ENCODE data around the gene GMDS.
"Not testable (repeated sequence)": the region's sequence is repeated elsewhere in the genome, so short reads cannot be mapped to it uniquely, and the experiment has no call there.

GMDS gene

GRCh38 chr6:1751063-1751462, 494.3 kb downstream of the GMDS start:
- not testable (repeated sequence) for DNase-seq; H3K27me3 ChIP-seq (replicated peaks; ENCODE audit: control insufficient read depth, insufficient read depth, low read length, poor library complexity, severe bottlenecking); H3K4me1 ChIP-seq (ENCODE audit: control insufficient read depth, insufficient read depth, low read length, poor library complexity, severe bottlenecking); H3K27ac ChIP-seq (ENCODE audit: insufficient read depth, low read length, poor library complexity, severe bottlenecking); H3K9me3 ChIP-seq (ENCODE audit: control insufficient read depth, low read length); H3K4me3 ChIP-seq (ENCODE audit: insufficient read depth, low read depth, low read length, poor library complexity, severe bottlenecking); H3K36me3 ChIP-seq (ENCODE audit: control insufficient read depth, insufficient read depth, low read length)

- DNase-seq = no peak
- Histone ChIP-seq H3K27ac (ENCODE audit: insufficient read depth, low read length, poor library complexity, severe bottlenecking) (no peak overlapping the region), H3K36me3 (ENCODE audit: control insufficient read depth, insufficient read depth, low read length) (no peaks in the 10 kb centered on the region), H3K4me1 (ENCODE audit: control insufficient read depth, insufficient read depth, low read length, poor library complexity, severe bottlenecking) (no peaks in the 10 kb centered on the region), H3K4me3 (ENCODE audit: insufficient read depth, low read depth, low read length, poor library complexity, severe bottlenecking) (no peak overlapping the region), H3K9me3 (ENCODE audit: control insufficient read depth, low read length) (no peaks in the 10 kb centered on the region), H3K27me3 (replicated peaks; ENCODE audit: control insufficient read depth, insufficient read depth, low read length, poor library complexity, severe bottlenecking) (no peaks in the 10 kb centered on the region)
Observed at GRCh38 chr6:1749041-1749440, 496.4 kb downstream of the GMDS start.

GRCh38 chr6:1747531-1747930, 497.9 kb downstream of the GMDS start:
- no peaks in the 10 kb centered on the region for H3K27me3 ChIP-seq (replicated peaks; ENCODE audit: control insufficient read depth, insufficient read depth, low read length, poor library complexity, severe bottlenecking)
- no peak overlapping the region for H3K4me3 ChIP-seq (ENCODE audit: insufficient read depth, low read depth, low read length, poor library complexity, severe bottlenecking)
- no peak overlapping the region for H3K27ac ChIP-seq (ENCODE audit: insufficient read depth, low read length, poor library complexity, severe bottlenecking)
- no peaks in the 10 kb centered on the region for H3K9me3 ChIP-seq (ENCODE audit: control insufficient read depth, low read length)
- H3K36me3 ChIP-seq (ENCODE audit: control insufficient read depth, insufficient read depth, low read length) = no peaks in the 10 kb centered on the region
- DNase-seq = no peak
- H3K4me1 ChIP-seq (ENCODE audit: control insufficient read depth, insufficient read depth, low read length, poor library complexity, severe bottlenecking) = no peaks in the 10 kb centered on the region

GRCh38 chr6:1747003-1747402, 498.4 kb downstream of the GMDS start:
- no peaks in the 10 kb centered on the region for H3K4me1 ChIP-seq (ENCODE audit: control insufficient read depth, insufficient read depth, low read length, poor library complexity, severe bottlenecking)
- H3K36me3 ChIP-seq (ENCODE audit: control insufficient read depth, insufficient read depth, low read length) = no peaks in the 10 kb centered on the region
- no peaks in the 10 kb centered on the region for H3K9me3 ChIP-seq (ENCODE audit: control insufficient read depth, low read length)
- no peaks in the 10 kb centered on the region for H3K27me3 ChIP-seq (replicated peaks; ENCODE audit: control insufficient read depth, insufficient read depth, low read length, poor library complexity, severe bottlenecking)
- no peak for DNase-seq
- H3K27ac ChIP-seq (ENCODE audit: insufficient read depth, low read length, poor library complexity, severe bottlenecking) = no peak overlapping the region
- H3K4me3 ChIP-seq (ENCODE audit: insufficient read depth, low read depth, low read length, poor library complexity, severe bottlenecking) = no peak overlapping the region

GRCh38 chr6:1745814-1746213, 499.6 kb downstream of the GMDS start:
- H3K9me3 ChIP-seq (ENCODE audit: control insufficient read depth, low read length) = no peaks in the 10 kb centered on the region
- H3K4me1 ChIP-seq (ENCODE audit: control insufficient read depth, insufficient read depth, low read length, poor library complexity, severe bottlenecking) = no peaks in the 10 kb centered on the region
- no peaks in the 10 kb centered on the region for H3K36me3 ChIP-seq (ENCODE audit: control insufficient read depth, insufficient read depth, low read length)
- H3K27me3 ChIP-seq (replicated peaks; ENCODE audit: control insufficient read depth, insufficient read depth, low read length, poor library complexity, severe bottlenecking) = no peaks in the 10 kb centered on the region
- H3K27ac ChIP-seq (ENCODE audit: insufficient read depth, low read length, poor library complexity, severe bottlenecking) = no peak overlapping the region
- H3K4me3 ChIP-seq (ENCODE audit: insufficient read depth, low read depth, low read length, poor library complexity, severe bottlenecking) = no peak overlapping the region
- no peak for DNase-seq

- Histone ChIP-seq H3K27me3 (replicated peaks; ENCODE audit: control insufficient read depth, insufficient read depth, low read length, poor library complexity, severe bottlenecking) (no peaks in the 10 kb centered on the region), H3K4me3 (ENCODE audit: insufficient read depth, low read depth, low read length, poor library complexity, severe bottlenecking) (no peak overlapping the region), H3K9me3 (ENCODE audit: control insufficient read depth, low read length) (no peaks in the 10 kb centered on the region), H3K4me1 (ENCODE audit: control insufficient read depth, insufficient read depth, low read length, poor library complexity, severe bottlenecking) (no peaks in the 10 kb centered on the region), H3K27ac (ENCODE audit: insufficient read depth, low read length, poor library complexity, severe bottlenecking) (no peak overlapping the region), H3K36me3 (ENCODE audit: control insufficient read depth, insufficient read depth, low read length) (no peaks in the 10 kb centered on the region)
- no peak for DNase-seq
Observed at GRCh38 chr6:1744543-1744942, 500.9 kb downstream of the GMDS start.

GRCh38 chr6:1739680-1740079, 505.7 kb downstream of the GMDS start:
- H3K27ac ChIP-seq (ENCODE audit: insufficient read depth, low read length, poor library complexity, severe bottlenecking) = no peak overlapping the region
- H3K4me3 ChIP-seq (ENCODE audit: insufficient read depth, low read depth, low read length, poor library complexity, severe bottlenecking) = no peak overlapping the region
- no peaks in the 10 kb centered on the region for H3K4me1 ChIP-seq (ENCODE audit: control insufficient read depth, insufficient read depth, low read length, poor library complexity, severe bottlenecking)
- no peaks in the 10 kb centered on the region for H3K9me3 ChIP-seq (ENCODE audit: control insufficient read depth, low read length)
- H3K27me3 ChIP-seq (replicated peaks; ENCODE audit: control insufficient read depth, insufficient read depth, low read length, poor library complexity, severe bottlenecking) = no peaks in the 10 kb centered on the region
- H3K36me3 ChIP-seq (ENCODE audit: control insufficient read depth, insufficient read depth, low read length) = no peaks in the 10 kb centered on the region
- DNase-seq = no peak

- Histone ChIP-seq H3K4me1 (ENCODE audit: control insufficient read depth, insufficient read depth, low read length, poor library complexity, severe bottlenecking) (no peaks in the 10 kb centered on the region), H3K27ac (ENCODE audit: insufficient read depth, low read length, poor library complexity, severe bottlenecking) (no peak overlapping the region), H3K36me3 (ENCODE audit: control insufficient read depth, insufficient read depth, low read length) (no peaks in the 10 kb centered on the region), H3K4me3 (ENCODE audit: insufficient read depth, low read depth, low read length, poor library complexity, severe bottlenecking) (no peak overlapping the region), H3K27me3 (replicated peaks; ENCODE audit: control insufficient read depth, insufficient read depth, low read length, poor library complexity, severe bottlenecking) (no peaks in the 10 kb centered on the region), H3K9me3 (ENCODE audit: control insufficient read depth, low read length) (no peaks in the 10 kb centered on the region)
- no peak for DNase-seq
Observed at GRCh38 chr6:1739220-1739619, 506.2 kb downstream of the GMDS start.

- no peak for DNase-seq
- Histone ChIP-seq H3K27me3 (replicated peaks; ENCODE audit: control insufficient read depth, insufficient read depth, low read length, poor library complexity, severe bottlenecking) (no peaks in the 10 kb centered on the region), H3K36me3 (ENCODE audit: control insufficient read depth, insufficient read depth, low read length) (no peaks in the 10 kb centered on the region), H3K4me1 (ENCODE audit: control insufficient read depth, insufficient read depth, low read length, poor library complexity, severe bottlenecking) (no peaks in the 10 kb centered on the region), H3K27ac (ENCODE audit: insufficient read depth, low read length, poor library complexity, severe bottlenecking) (no peak overlapping the region), H3K4me3 (ENCODE audit: insufficient read depth, low read depth, low read length, poor library complexity, severe bottlenecking) (no peak overlapping the region), H3K9me3 (ENCODE audit: control insufficient read depth, low read length) (no peaks in the 10 kb centered on the region)
Observed at GRCh38 chr6:1738558-1739081, 506.8 kb downstream of the GMDS start.

- Histone ChIP-seq H3K27me3 (replicated peaks; ENCODE audit: control insufficient read depth, insufficient read depth, low read length, poor library complexity, severe bottlenecking) (no peaks in the 10 kb centered on the region), H3K9me3 (ENCODE audit: control insufficient read depth, low read length) (no peaks in the 10 kb centered on the region), H3K4me1 (ENCODE audit: control insufficient read depth, insufficient read depth, low read length, poor library complexity, severe bottlenecking) (no peaks in the 10 kb centered on the region), H3K4me3 (ENCODE audit: insufficient read depth, low read depth, low read length, poor library complexity, severe bottlenecking) (no peak overlapping the region), H3K36me3 (ENCODE audit: control insufficient read depth, insufficient read depth, low read length) (no peaks in the 10 kb centered on the region), H3K27ac (ENCODE audit: insufficient read depth, low read length, poor library complexity, severe bottlenecking) (no peak overlapping the region)
- DNase-seq = no peak
Observed at GRCh38 chr6:1737463-1738311, 507.7 kb downstream of the GMDS start.
